ENCODE data around the gene PTPMT1.
A peak's percentile ranks its signal among the peaks of the same experiment; 100 is the strongest.

The PTPMT1 gene

GRCh38 chr11:47577460-47578041 lies 12.2 kb downstream of the PTPMT1 start:
- ChIA-PET POLR2A (no interaction called here), CTCF (interaction anchor here (1.1 to 3.6 kb wide), 4 partner anchors 11 to 25 kb away, joined by 4 to 24 read pairs (median 5); partner anchors contain the start of gene CELF1)
- no peak for TF ChIP-seq CTCF (IDR thresholded peaks at IDR 0.05; ENCODE audit: control extremely low read depth, extremely low read depth, low read depth, missing control alignments)
- DNase-seq (ENCODE audit: extremely low spot score): no peak

- DNase-seq (ENCODE audit: extremely low spot score): peak; percentile 93
- POLR2A ChIA-PET: interaction anchor here (0.5 to 0.7 kb wide), 3 partner anchors 310 to 971 kb away, joined by 3 to 5 read pairs (median 3); no protein-coding TSS in a partner anchor
- CTCF ChIA-PET: interaction anchor here (1.0 to 3.6 kb wide), 6 partner anchors 13 to 401 kb away, joined by 3 to 24 read pairs (median 4); partner anchors contain the start of gene CELF1
- no peak for TF ChIP-seq CTCF (IDR thresholded peaks at IDR 0.05; ENCODE audit: control extremely low read depth, extremely low read depth, low read depth, missing control alignments)
Measured at GRCh38 chr11:47578524-47579494, 13.4 kb downstream of the PTPMT1 start, which contains the start of the genes KBTBD4 and NDUFS3. KBTBD4 (minus strand) TSS chr11:47578970; CDS start chr11:47578951, 19 bp downstream. NDUFS3 (plus strand) TSS chr11:47579074; CDS start chr11:47579092, 18 bp downstream.

DNA sequence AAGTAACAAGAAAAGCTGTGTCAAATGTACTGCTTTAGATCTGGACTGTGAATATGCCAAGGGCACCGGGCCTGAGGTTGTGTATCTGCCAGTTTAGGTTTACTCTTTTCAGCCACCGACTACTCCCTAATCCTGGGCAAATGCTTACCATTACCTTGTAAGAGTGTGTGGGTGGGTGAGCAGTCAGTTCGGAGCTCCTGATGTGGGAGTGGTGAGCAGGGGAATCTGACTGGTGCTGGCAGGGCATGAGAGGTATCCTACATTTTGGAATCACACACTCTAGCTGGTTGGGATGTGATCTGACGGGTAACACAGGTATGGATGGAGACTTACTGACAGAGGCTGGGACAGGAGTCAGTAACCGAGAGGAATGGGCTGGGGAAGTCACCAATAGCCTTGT lies 18.4 kb downstream of the PTPMT1 start:
- CTCF ChIA-PET: interaction anchor here (1.4 kb wide), 1 partner anchor 12 kb away, joined by 4 read pairs; no protein-coding TSS in a partner anchor
- POLR2A ChIA-PET: interaction anchor here (0.7 kb wide), 1 partner anchor 52 kb away, joined by 3 read pairs; no protein-coding TSS in a partner anchor
- no peak for DNase-seq (ENCODE audit: extremely low spot score)
- TF ChIP-seq CTCF (IDR thresholded peaks at IDR 0.05; ENCODE audit: control extremely low read depth, extremely low read depth, low read depth, missing control alignments): no peak

GRCh38 chr11:47586098-47586855 lies 20.9 kb downstream of the PTPMT1 start, which contains the start of gene FAM180B:
FAM180B (plus strand) TSS chr11:47586678; CDS start chr11:47586769, 91 bp downstream.
- ChIA-PET CTCF (interaction anchor here (0.9 to 2.0 kb wide), 4 partner anchors 9 to 33 kb away, joined by 3 to 8 read pairs (median 4); no protein-coding TSS in a partner anchor), POLR2A (no interaction called here)
- no peak for DNase-seq (ENCODE audit: extremely low spot score)
- TF ChIP-seq CTCF (IDR thresholded peaks at IDR 0.05; ENCODE audit: control extremely low read depth, extremely low read depth, low read depth, missing control alignments): no peak

DNA sequence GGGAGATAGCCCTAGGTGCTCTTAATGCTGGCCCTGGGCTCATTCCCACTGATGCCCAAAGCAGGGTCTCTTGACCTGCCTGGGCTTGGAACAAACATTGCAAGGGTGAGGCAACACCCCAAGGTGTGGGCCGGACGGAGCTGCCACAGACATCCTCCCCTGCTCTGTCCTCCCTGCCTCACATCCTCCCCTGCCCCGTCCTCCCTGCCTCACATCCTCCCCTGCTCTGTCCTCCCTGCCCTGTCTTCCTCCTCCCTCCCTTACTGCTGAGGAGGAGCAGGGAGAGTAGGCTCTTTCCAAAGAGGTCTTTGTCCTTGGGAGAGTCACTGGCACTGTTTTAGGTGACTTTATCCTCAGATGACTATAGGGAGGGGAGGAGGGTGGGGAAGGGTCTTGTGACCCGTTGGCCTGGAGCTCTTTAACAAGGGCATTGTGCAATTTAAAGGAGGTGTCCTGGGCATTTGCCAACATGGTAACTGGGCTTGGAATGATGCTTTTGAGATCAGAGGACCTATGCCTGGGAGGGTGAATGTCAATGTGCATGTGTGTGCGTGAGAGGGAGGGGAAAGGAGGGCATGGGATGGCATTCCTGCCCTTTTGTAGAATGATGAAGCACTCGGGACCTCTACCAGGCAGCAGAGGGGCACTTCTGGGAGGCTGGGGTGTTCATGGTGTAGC lies 21.8 kb downstream of the PTPMT1 start:
- TF ChIP-seq CTCF (IDR thresholded peaks at IDR 0.05; ENCODE audit: control extremely low read depth, extremely low read depth, low read depth, missing control alignments): no peak

More for the DNA sequence above, 21.8 kb downstream of the PTPMT1 start:
- no peak for DNase-seq (ENCODE audit: extremely low spot score)
- ChIA-PET POLR2A (no interaction called here), CTCF (interaction anchor here (1.6 to 2.0 kb wide), 2 partner anchors 8 to 10 kb away, joined by 4 to 8 read pairs; no protein-coding TSS in a partner anchor)

Data from GM10248 (cell line).